NCI-H82 (cell line): ENCODE measurements around the gene RAB39A.

ENCODE experiments used
- DNase-seq: peaks from one replicate; lab custom pipeline; 2025; lab: John Stamatoyannopoulos, UW

The RAB39A gene

DNA sequence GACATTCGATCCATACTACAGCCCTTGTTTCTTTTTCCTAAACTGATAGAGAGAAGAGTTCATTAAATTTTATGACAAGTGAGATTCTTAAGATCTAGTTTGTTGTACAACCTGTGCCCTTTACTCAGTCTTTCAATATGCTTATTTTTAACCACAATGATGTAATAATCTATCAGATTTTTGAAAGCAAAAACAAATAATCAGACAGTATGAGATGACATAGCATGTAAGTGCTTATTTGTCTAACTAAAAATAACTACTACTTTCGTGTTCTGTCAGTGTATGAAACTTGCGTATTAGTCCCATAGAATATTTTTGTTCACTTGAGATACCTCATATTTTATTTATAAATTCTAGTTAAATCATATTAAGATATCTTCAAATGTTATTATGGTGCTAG lies 33.2 kb downstream of the RAB39A start:
- DNase-seq, result no peak

DNA sequence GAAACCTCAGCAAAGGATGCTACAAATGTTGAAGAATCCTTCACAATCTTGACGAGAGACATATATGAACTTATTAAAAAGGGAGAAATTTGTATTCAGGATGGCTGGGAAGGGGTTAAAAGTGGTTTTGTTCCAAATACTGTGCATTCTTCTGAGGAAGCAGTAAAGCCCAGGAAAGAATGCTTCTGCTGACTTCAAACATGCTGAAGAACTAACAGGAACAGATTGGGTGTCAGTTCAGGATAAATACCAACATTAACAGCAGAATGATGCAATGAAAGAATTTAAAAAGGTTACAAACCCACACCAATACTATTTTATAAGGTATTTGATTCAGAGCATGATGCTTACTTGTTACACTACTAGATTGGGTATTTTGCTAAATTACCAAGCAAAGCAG lies 33.9 kb downstream of the RAB39A start:
- no peak for DNase-seq

- DNase-seq, result no peak
Observed at GRCh38 chr11:107963091-107963490, 34.8 kb downstream of the RAB39A start.

DNA sequence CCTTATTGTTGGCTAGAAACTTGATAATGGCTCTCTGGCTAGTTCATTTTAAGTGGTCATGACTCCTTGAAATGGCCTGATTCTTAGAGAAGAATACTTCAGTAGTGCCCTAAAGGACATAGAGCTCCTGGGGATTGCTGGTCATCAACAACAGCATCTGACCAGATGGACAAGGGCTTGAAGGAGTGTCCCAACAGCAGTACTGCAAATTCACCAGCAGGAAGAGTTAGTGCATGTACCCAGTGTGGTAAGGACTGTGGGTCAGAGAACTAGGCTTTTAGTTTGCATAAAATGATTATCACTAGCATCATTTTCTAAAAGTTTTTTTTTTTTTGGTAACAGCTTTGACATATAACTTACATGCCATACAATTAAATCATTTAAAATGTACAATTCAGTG lies 41.0 kb downstream of the RAB39A start:
- peak; percentile 17 for DNase-seq

- DNase-seq, result no peak
Observed at GRCh38 chr11:107970049-107970448, 41.8 kb downstream of the RAB39A start.

- no peak for DNase-seq
Observed at GRCh38 chr11:107973641-107974040, 45.4 kb downstream of the RAB39A start.

- DNase-seq, result no peak
Observed at GRCh38 chr11:107988397-107989158, 60.3 kb downstream of the RAB39A start.

- DNase-seq, result peak; percentile 13
Observed at GRCh38 chr11:107991868-107992414, 63.7 kb downstream of the RAB39A start.

- no peak for DNase-seq
Observed at GRCh38 chr11:107996006-107996776, 67.9 kb downstream of the RAB39A start.

DNA sequence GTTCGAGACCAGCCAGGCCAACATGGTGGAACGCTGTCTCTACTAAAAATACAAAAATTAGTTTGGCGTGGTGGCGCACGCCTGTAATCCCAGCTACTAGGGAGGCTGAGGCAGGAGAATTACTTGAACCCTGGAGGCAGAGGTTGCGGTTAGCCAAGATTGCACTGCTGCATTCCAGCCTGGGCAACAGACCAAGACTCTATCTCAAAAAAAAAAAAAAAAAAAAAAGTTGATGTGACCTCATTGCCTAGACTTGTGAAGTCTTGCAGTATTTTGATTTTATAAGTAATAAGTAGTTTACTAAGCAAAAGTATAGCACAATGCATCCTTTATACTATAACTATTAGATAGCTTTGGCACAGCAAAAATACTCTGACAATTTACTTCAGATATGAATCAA lies 70.5 kb downstream of the RAB39A start:
- no peak for DNase-seq

DNA sequence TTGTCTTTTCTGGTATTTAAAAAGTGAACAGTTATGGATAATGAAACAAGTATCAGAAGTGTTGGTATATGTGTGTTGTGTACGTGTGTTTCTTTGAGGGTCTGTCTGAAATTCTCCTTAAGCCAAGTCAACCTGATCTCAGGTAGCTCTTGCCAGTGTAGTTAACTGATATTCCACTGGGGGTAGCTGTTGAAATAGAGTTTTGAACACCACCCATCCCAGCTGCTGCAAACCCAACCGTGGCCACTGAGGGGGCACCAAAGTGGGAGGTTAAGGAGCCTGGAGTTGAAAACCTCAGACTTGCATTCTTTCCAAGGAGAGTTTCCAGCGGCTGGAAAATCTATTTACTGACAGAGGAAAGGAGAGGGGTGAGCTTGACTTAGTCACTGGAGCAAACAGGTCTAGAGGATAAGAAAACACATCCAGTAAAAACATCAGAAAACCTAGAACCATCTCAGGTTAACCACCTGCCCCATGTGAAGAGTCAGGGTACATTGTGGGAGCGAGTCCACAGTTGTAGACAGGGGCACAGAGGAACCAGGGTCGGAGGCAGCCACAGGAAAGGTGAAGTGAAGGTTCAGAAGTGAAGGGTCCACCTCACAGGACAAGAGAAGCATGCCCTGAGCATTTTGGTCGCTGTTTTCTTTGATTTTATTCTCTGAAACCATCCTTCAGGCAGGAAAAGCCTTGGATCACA lies 71.7 kb downstream of the RAB39A start:
- DNase-seq, result peak; percentile 75

GRCh38 chr11:108002476-108002875 lies 74.2 kb downstream of the RAB39A start:
- no peak for DNase-seq

DNA sequence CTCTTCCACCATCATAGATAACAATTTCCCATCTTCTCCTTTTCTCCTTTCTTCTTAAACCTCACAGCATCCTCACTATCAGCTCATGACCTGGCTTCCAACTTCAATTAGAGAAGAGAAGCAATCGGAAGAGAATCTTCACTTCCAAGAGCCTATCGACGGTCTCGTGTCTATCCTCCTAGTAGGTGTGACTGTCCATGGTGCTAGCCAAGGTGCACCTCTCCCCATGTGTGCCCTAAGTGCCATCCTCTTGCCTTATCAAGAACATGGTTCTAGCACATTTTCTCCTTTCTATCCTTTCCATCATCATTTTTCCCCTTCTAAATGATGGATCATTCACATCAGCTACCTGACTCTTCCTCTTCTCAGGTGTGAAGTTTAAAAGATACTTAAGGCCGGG lies 75.4 kb downstream of the RAB39A start:
- no peak for DNase-seq

- no peak for DNase-seq
Observed at GRCh38 chr11:108007819-108008218, 79.6 kb downstream of the RAB39A start.

GRCh38 chr11:108008656-108009496 lies 80.6 kb downstream of the RAB39A start, which contains the start of gene CUL5:
TSS of gene CUL5 (plus strand) at chr11:108008898. CDS start at chr11:108009349, 451 bp downstream.
- peak; percentile 91 for DNase-seq

GRCh38 chr11:108009497-108010370 lies 81.5 kb downstream of the RAB39A start:
- peak; percentile 44 for DNase-seq

DNA sequence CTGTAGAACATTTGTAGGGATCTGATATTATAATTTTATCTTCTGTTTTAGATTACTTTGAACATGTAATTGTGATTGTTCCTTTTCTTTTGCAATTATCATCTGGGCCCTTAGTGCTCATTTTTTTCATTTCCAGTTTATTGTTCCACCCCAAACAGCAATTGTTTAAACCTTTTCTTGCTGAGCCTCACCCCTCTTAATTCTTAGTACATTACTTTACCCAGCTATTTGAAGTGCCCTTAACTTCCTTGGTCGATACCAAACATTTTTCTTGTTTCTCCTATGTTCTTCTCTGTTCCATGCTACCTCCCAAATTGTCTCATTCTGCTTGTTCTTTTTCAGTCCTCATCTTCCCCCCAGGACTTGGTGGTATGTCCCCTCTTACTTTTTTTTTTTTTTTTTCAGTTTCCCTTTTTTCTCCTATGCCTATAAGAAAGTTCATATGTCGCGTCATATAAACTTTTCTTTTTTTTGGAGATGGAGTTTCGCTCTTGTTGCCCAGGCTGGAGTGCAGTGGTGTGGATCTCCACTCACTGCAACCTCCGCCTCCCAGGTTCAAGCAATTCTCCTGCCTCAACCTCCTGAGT lies 84.0 kb downstream of the RAB39A start:
- DNase-seq, result no peak
